OCI-LY7 (cell line): ENCODE results near the gene TACO1. TPM values are rescaled to one million over a fixed set of nuclear protein-coding genes. Genes with fewer than 3 reads are reported as not detected.
A peak's percentile ranks its signal among the peaks of the same experiment; 100 is the strongest.

Experiments used
- BruUV-seq: library from RNA; stranded (reverse); fragments of 400-500 nt; replicated peaks from 2 replicates; lab custom pipeline; 2021; lab: Mats Ljungman, UMichigan
- CTCF ChIA-PET: fragments of 300-600 bp; sonication (Branson Sonifier 250); formaldehyde crosslinking; loops from one replicate; lab custom pipeline; 2022; ENCODE audit warnings: antibody characterized with exemption; ENCODE audit not compliant: unreplicated experiment; lab: Charles Lee
- POLR2A ChIA-PET: fragments of 300-600 bp; sonication (Branson Sonifier 250); formaldehyde crosslinking; loops from one replicate; lab custom pipeline; 2022; ENCODE audit warnings: antibody characterized with exemption; lab: Charles Lee
- DNase-seq: peaks from one replicate; pipeline ENCODE4 v3.0.0-alpha.2; 2015; ENCODE audit warnings: low spot score
- H2AFZ ChIP-seq: fragments of 200-600 bp; sonication (generic), shearing (Covaris generic); 2 replicates; pipeline ENCODE4 v1.6.1; 2014; ENCODE audit warnings: mild to moderate bottlenecking, antibody characterized with exemption, low read length, moderate library complexity
- H3K27ac ChIP-seq: fragments of 200-600 bp; sonication (generic); 2 replicates; pipeline ENCODE4 v1.5.1; 2014; ENCODE audit warnings: mixed run types, low read depth, mild to moderate bottlenecking, moderate library complexity, low read length, inconsistent platforms; ENCODE audit not compliant: poor library complexity, severe bottlenecking
- H3K36me3 ChIP-seq: fragments of 200-600 bp; sonication (generic); 2 replicates; pipeline ENCODE4 v1.6.1; 2014; ENCODE audit warnings: mild to moderate bottlenecking, antibody characterized with exemption, low read length, moderate library complexity, mixed read lengths; ENCODE audit not compliant: insufficient read depth
- H3K4me1 ChIP-seq: fragments of 200-600 bp; sonication (generic); 2 replicates; pipeline ENCODE4 v1.5.1; 2014; ENCODE audit warnings: mild to moderate bottlenecking, low read length; ENCODE audit not compliant: insufficient read depth, poor library complexity, severe bottlenecking
- H3K4me2 ChIP-seq: fragments of 200-600 bp; sonication (generic); 2 replicates; pipeline ENCODE4 v1.6.1; 2014; ENCODE audit warnings: mild to moderate bottlenecking, low read length
- H3K4me3 ChIP-seq: fragments of 200-600 bp; sonication (generic); 2 replicates; pipeline ENCODE4 v1.5.1; 2014; ENCODE audit warnings: mild to moderate bottlenecking, low read depth, low read length; ENCODE audit not compliant: poor library complexity, severe bottlenecking
- H3K79me2 ChIP-seq: fragments of 200-600 bp; sonication (generic); 2 replicates; pipeline ENCODE4 v1.6.1; 2016; ENCODE audit warnings: low read depth, mild to moderate bottlenecking, low read length, moderate library complexity, mixed read lengths; ENCODE audit not compliant: insufficient read depth
- H3K9me2 ChIP-seq: fragments of 200-600 bp; sonication (generic); 2 replicates; pipeline ENCODE4 v1.6.1; 2016; ENCODE audit warnings: mild to moderate bottlenecking, low read length, mixed read lengths; ENCODE audit not compliant: insufficient read depth
- H3K9me3 ChIP-seq: fragments of 200-600 bp; sonication (generic); 2 replicates; pipeline ENCODE4 v1.6.1; 2014; ENCODE audit warnings: mild to moderate bottlenecking, mixed run types, low read length, mixed read lengths
- H4K20me1 ChIP-seq: fragments of 200-600 bp; sonication (generic); 2 replicates; pipeline ENCODE4 v1.6.1; 2014; ENCODE audit warnings: mild to moderate bottlenecking, antibody characterized with exemption, low read length, moderate library complexity, mixed read lengths; ENCODE audit not compliant: insufficient read depth
- EZH2phosphoT487 ChIP-seq: fragments of 200-600 bp; sonication (generic); IDR thresholded peaks from 2 replicates; pipeline ENCODE4 v1.6.1; 2018; ENCODE audit warnings: low read depth, borderline replicate concordance, mild to moderate bottlenecking, mixed run types, antibody characterized with exemption, low read length, moderate library complexity, mixed read lengths
- intact Hi-C: fragments of 100-400 bp; cut with micrococcal nuclease; formaldehyde crosslinking; loops from one replicate; pipeline ENCODE4 v1.10.0; 2022; ENCODE audit not compliant: unreplicated experiment
- total RNA-seq, 2 experiments: library from RNA; depleted of rRNA in 1 of 2; stranded (reverse); fragments of >200 nt in 1 of 2; shearing (Covaris generic) in 1 of 2; gene quantifications; 2 replicates each; pipeline ENCODE4 v1.2.3, GENCODE V29; 2014 to 2022
- TF ChIP-seq, protein P1 (sequence below): fragments of 200-600 bp; sonication (generic); conservative IDR thresholded peaks from 2 replicates; pipeline ENCODE4 v1.5.1; 2014; ENCODE audit warnings: mild to moderate bottlenecking, antibody characterized with exemption, low read length, moderate library complexity, mixed read lengths

The TACO1 gene
- total RNA-seq, 2 experiments from 2014 or later, result 13.4 to 26.0 TPM

GRCh38 chr17:63647065-63647725, 46.5 kb downstream of the TACO1 start:
- Histone ChIP-seq H2AFZ (no peak overlapping the region), H3K79me2 (no peaks in the 10 kb centered on the region), H3K4me3 (no peak overlapping the region), H3K36me3 (peaks cover 12% of the 10 kb centered on the region), H3K4me2 (0 out of 2 replicates have a peak overlapping the region, but pooled peaks have one; percentile 35), H3K9me2 (no peaks in the 10 kb centered on the region), H3K9me3 (no peaks in the 10 kb centered on the region), H3K27ac (no peak overlapping the region), H3K4me1 (peaks cover 18% of the 10 kb centered on the region), H4K20me1 (no peaks in the 10 kb centered on the region)
- ChIA-PET CTCF (no interaction called here), POLR2A (no interaction called here)
- TF ChIP-seq, protein P1, sequence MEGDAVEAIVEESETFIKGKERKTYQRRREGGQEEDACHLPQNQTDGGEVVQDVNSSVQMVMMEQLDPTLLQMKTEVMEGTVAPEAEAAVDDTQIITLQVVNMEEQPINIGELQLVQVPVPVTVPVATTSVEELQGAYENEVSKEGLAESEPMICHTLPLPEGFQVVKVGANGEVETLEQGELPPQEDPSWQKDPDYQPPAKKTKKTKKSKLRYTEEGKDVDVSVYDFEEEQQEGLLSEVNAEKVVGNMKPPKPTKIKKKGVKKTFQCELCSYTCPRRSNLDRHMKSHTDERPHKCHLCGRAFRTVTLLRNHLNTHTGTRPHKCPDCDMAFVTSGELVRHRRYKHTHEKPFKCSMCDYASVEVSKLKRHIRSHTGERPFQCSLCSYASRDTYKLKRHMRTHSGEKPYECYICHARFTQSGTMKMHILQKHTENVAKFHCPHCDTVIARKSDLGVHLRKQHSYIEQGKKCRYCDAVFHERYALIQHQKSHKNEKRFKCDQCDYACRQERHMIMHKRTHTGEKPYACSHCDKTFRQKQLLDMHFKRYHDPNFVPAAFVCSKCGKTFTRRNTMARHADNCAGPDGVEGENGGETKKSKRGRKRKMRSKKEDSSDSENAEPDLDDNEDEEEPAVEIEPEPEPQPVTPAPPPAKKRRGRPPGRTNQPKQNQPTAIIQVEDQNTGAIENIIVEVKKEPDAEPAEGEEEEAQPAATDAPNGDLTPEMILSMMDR, result no peak
- TF ChIP-seq EZH2phosphoT487, result no peak
- BruUV-seq, result no TSS peak
- DNase-seq, result no peak
- intact Hi-C loops, result no loop called here

GRCh38 chr17:63647936-63648335, 47.2 kb downstream of the TACO1 start:
- no TSS peak for BruUV-seq
- ChIA-PET POLR2A (no interaction called here), CTCF (no interaction called here)
- Histone ChIP-seq H3K9me3 (no peaks in the 10 kb centered on the region), H3K79me2 (no peaks in the 10 kb centered on the region), H3K36me3 (peaks cover 19% of the 10 kb centered on the region), H2AFZ (no peak overlapping the region), H3K9me2 (no peaks in the 10 kb centered on the region), H3K4me3 (no peak overlapping the region), H3K27ac (no peak overlapping the region), H3K4me1 (peaks cover 18% of the 10 kb centered on the region), H4K20me1 (no peaks in the 10 kb centered on the region), H3K4me2 (no peak overlapping the region)
- no peak for TF ChIP-seq EZH2phosphoT487
- TF ChIP-seq, protein P1, result no peak
- no peak for DNase-seq
- intact Hi-C loops, result no loop called here

- ChIA-PET CTCF (no interaction called here), POLR2A (no interaction called here)
- no peak for DNase-seq
- H3K9me2 ChIP-seq, result no peaks in the 10 kb centered on the region
- H3K4me2 ChIP-seq, result no peak overlapping the region
- H3K4me1 ChIP-seq, result peaks cover 18% of the 10 kb centered on the region
- H2AFZ ChIP-seq, result no peak overlapping the region
- TF ChIP-seq, protein P1, result no peak
- TF ChIP-seq EZH2phosphoT487, result no peak
- intact Hi-C loops, result no loop called here
- H3K79me2 ChIP-seq, result no peaks in the 10 kb centered on the region
- H3K9me3 ChIP-seq, result no peaks in the 10 kb centered on the region
- H3K27ac ChIP-seq, result no peak overlapping the region
- no peaks in the 10 kb centered on the region for H4K20me1 ChIP-seq
- peaks cover 29% of the 10 kb centered on the region for H3K36me3 ChIP-seq
- no TSS peak for BruUV-seq
- H3K4me3 ChIP-seq, result no peak overlapping the region
Measured at GRCh38 chr17:63649813-63650212, 49.1 kb downstream of the TACO1 start.
